NCI-H2196 treated with DMSO at 0.1 percent for 48 hours (cell line): ENCODE results near the gene GAS2L1.
A peak's percentile ranks its signal among the peaks of the same experiment; 100 is the strongest.

Experiments
- DNase-seq: peaks from one replicate; lab custom pipeline; 2025; ENCODE audit not compliant: unreplicated experiment; lab: John Stamatoyannopoulos, UW

GAS2L1 gene

GRCh38 chr22:29325785-29326315 lies 19.4 kb downstream of the GAS2L1 start:
- DNase-seq: no peak

GRCh38 chr22:29326481-29326880 lies 20.0 kb downstream of the GAS2L1 start:
- DNase-seq: no peak

GRCh38 chr22:29327089-29327764 lies 20.8 kb downstream of the GAS2L1 start:
- no peak for DNase-seq

- DNase-seq: no peak
Observed at GRCh38 chr22:29328055-29328454, 21.6 kb downstream of the GAS2L1 start.

- DNase-seq: no peak
Observed at GRCh38 chr22:29328566-29329500, 22.4 kb downstream of the GAS2L1 start.

- DNase-seq: no peak
Observed at GRCh38 chr22:29329581-29329980, 23.1 kb downstream of the GAS2L1 start.

GRCh38 chr22:29330291-29330690 lies 23.8 kb downstream of the GAS2L1 start:
- DNase-seq: no peak

GRCh38 chr22:29330753-29331152 lies 24.3 kb downstream of the GAS2L1 start:
- DNase-seq: peak; percentile 100

- DNase-seq: no peak
Observed at GRCh38 chr22:29331213-29331612, 24.8 kb downstream of the GAS2L1 start.

GRCh38 chr22:29331658-29332300 lies 25.3 kb downstream of the GAS2L1 start:
- DNase-seq: no peak

- DNase-seq: no peak
Observed at GRCh38 chr22:29332886-29333496, 26.5 kb downstream of the GAS2L1 start.

GRCh38 chr22:29334148-29334547 lies 27.7 kb downstream of the GAS2L1 start:
- DNase-seq: no peak

- DNase-seq: no peak
Observed at GRCh38 chr22:29334696-29335344, 28.4 kb downstream of the GAS2L1 start.

- DNase-seq: no peak
Observed at GRCh38 chr22:29335656-29336055, 29.2 kb downstream of the GAS2L1 start.

GRCh38 chr22:29336751-29337490 lies 30.5 kb downstream of the GAS2L1 start:
- no peak for DNase-seq

GRCh38 chr22:29337631-29338284 lies 31.3 kb downstream of the GAS2L1 start:
- DNase-seq: no peak

- no peak for DNase-seq
Observed at GRCh38 chr22:29338398-29338797, 31.9 kb downstream of the GAS2L1 start.

- no peak for DNase-seq
Observed at GRCh38 chr22:29339381-29340235, 33.2 kb downstream of the GAS2L1 start.
